IPS-15b (cell line): ENCODE results near the gene AUTS2.
A peak's percentile ranks its signal among the peaks of the same experiment; 100 is the strongest.
"Not testable (repeated sequence)": the region's sequence is repeated elsewhere in the genome, so short reads cannot be mapped to it uniquely, and the experiment has no call there.

Source experiments
- H3K27me3 ChIP-seq: one replicate; pipeline ENCODE4 v1.6.1; 2013; ENCODE audit warnings: low read length; ENCODE audit not compliant: control insufficient read depth, insufficient read depth
- H3K36me3 ChIP-seq: one replicate; pipeline ENCODE4 v1.6.1; 2013; ENCODE audit warnings: low read length; ENCODE audit not compliant: control insufficient read depth, insufficient read depth
- H3K4me1 ChIP-seq: one replicate; pipeline ENCODE4 v1.6.1; 2013; ENCODE audit warnings: mild to moderate bottlenecking, low read length; ENCODE audit not compliant: control insufficient read depth, insufficient read depth
- H3K4me3 ChIP-seq: one replicate; pipeline ENCODE4 v1.5.1; 2013; ENCODE audit warnings: low read depth, low read length
- H3K9ac ChIP-seq: one replicate; pipeline ENCODE4 v1.6.1; 2013; ENCODE audit warnings: low read depth, mild to moderate bottlenecking, low read length
- H3K9me3 ChIP-seq: one replicate; pipeline ENCODE4 v1.6.1; 2013; ENCODE audit warnings: mild to moderate bottlenecking, low read length; ENCODE audit not compliant: control insufficient read depth, insufficient read depth

AUTS2 gene

GRCh38 chr7:70822490-70822889 lies 1224.2 kb downstream of the AUTS2 start:
- not testable (repeated sequence) for H3K36me3 ChIP-seq, H3K4me3 ChIP-seq, H3K9ac ChIP-seq, H3K9me3 ChIP-seq, H3K4me1 ChIP-seq, H3K27me3 ChIP-seq

- Histone ChIP-seq H3K36me3 (no peaks in the 10 kb centered on the region), H3K9ac (no peak overlapping the region), H3K27me3 (no peaks in the 10 kb centered on the region), H3K4me3 (peak overlapping the region; percentile 20), H3K4me1 (peaks cover 5% of the 10 kb centered on the region), H3K9me3 (no peaks in the 10 kb centered on the region)
Observed at GRCh38 chr7:70829221-70830059, 1231.2 kb downstream of the AUTS2 start.

DNA sequence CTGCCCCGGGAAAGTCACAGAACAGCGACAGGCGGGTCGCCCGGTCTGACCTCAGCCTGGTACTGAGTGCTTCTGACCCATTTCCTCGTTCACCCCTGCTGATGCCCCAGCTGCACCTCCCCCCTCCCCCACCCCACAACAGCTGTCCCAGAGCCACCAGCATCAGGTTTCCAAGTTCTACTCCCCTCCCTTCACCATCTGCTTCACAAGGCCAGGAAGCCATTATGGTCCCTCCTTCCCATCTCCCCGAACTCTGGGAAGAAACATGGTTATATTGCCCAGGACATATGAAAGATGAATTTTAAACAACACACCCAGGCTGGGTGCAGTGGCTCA lies 1231.8 kb downstream of the AUTS2 start:
- Histone ChIP-seq H3K9ac (no peak overlapping the region), H3K36me3 (no peaks in the 10 kb centered on the region), H3K9me3 (no peaks in the 10 kb centered on the region), H3K4me1 (peaks cover 5% of the 10 kb centered on the region), H3K4me3 (no peak overlapping the region), H3K27me3 (no peaks in the 10 kb centered on the region)

DNA sequence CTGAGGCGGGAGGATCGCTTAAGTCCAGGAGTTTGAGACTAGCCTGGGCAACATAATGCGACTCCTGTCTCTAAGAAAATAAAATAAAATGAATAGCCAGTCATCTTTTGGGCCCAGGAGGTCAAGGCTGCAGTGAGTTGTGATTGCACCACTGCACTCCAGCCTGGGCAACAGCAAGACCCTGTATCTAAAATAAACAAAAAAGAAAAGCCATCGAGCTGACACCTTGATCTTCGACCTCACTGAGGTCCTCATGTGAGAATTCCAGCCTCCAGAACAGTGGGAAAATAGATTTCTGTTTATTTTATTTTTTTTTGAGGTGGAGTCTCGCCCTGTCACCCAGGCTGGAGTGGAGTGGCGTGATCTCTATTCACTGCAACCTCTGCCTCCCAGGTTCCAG lies 1232.2 kb downstream of the AUTS2 start:
- H3K9me3 ChIP-seq = no peaks in the 10 kb centered on the region

DNA sequence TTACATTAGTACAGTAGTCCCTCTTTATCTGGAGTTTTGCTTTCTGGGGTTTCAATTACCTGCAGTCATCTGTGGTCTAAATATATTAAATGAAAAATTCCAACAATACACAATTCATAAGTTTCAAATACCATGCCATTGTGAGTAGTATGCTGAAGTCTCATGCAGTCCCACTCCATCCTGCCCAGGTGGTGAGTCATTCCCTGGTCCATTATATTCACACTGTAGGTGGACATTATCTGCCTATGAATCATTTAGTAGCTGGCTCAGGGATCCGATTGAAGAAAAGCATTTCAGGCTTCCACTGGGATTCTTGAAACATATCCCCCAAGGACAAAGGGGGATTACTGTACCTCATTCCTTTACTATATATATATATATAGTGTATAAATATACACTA lies 1235.5 kb downstream of the AUTS2 start:
- Histone ChIP-seq H3K9ac (no peak overlapping the region), H3K27me3 (no peaks in the 10 kb centered on the region), H3K9me3 (no peaks in the 10 kb centered on the region), H3K4me3 (no peak overlapping the region), H3K36me3 (no peaks in the 10 kb centered on the region), H3K4me1 (peaks cover 5% of the 10 kb centered on the region)

More for the DNA sequence above, 1232.2 kb downstream of the AUTS2 start:
- no peaks in the 10 kb centered on the region for H3K27me3 ChIP-seq
- H3K4me3 ChIP-seq = no peak overlapping the region
- H3K36me3 ChIP-seq = no peaks in the 10 kb centered on the region
- no peak overlapping the region for H3K9ac ChIP-seq
- peaks cover 5% of the 10 kb centered on the region for H3K4me1 ChIP-seq

DNA sequence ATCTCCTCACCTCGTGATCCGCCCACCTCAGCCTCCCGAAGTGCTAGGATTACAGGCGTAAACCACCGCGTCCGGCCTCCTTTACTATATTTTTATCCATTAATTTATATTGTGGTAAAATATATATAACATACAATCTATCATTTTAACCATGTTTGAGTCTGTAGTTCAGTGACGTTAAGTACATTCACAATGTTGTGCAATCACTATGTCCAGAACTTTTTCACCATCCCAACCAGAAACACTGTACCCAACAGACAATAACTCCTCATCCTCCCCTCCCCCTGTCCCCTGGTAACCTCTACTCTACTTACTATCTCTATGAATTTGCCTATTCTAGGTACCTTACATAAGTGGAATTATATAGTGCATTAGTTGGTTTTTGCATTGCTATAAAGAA lies 1236.1 kb downstream of the AUTS2 start:
- peaks cover 4% of the 10 kb centered on the region for H3K4me1 ChIP-seq
- H3K27me3 ChIP-seq = no peaks in the 10 kb centered on the region
- no peak overlapping the region for H3K4me3 ChIP-seq
- H3K36me3 ChIP-seq = no peaks in the 10 kb centered on the region
- no peaks in the 10 kb centered on the region for H3K9me3 ChIP-seq
- no peak overlapping the region for H3K9ac ChIP-seq

GRCh38 chr7:70835658-70836057 lies 1237.4 kb downstream of the AUTS2 start:
- H3K36me3 ChIP-seq = no peaks in the 10 kb centered on the region
- no peaks in the 10 kb centered on the region for H3K9me3 ChIP-seq
- H3K9ac ChIP-seq = no peak overlapping the region
- H3K27me3 ChIP-seq = no peaks in the 10 kb centered on the region
- H3K4me1 ChIP-seq = no peaks in the 10 kb centered on the region
- H3K4me3 ChIP-seq = no peak overlapping the region

DNA sequence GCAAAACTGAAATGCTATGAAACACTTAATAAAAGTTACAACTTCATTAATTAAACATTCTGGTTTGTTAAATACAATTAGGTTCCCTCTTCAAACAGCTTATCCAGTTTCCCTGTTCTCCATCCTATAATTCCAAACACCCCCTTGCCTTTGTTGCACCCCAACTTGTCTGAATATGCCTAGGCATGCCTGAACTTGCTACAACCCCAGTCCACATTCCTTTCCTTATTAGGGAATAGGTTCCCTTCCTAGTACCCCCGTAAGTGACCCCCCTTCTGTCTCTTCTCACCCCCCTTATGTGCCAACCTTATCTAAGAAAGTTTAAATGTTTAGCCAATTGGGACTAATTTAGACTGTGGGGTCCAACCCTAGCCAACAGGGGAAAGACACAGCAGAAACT lies 1238.0 kb downstream of the AUTS2 start:
- Histone ChIP-seq H3K27me3 (no peaks in the 10 kb centered on the region), H3K4me3 (no peak overlapping the region), H3K4me1 (no peaks in the 10 kb centered on the region), H3K36me3 (no peaks in the 10 kb centered on the region), H3K9ac (no peak overlapping the region), H3K9me3 (no peaks in the 10 kb centered on the region)

DNA sequence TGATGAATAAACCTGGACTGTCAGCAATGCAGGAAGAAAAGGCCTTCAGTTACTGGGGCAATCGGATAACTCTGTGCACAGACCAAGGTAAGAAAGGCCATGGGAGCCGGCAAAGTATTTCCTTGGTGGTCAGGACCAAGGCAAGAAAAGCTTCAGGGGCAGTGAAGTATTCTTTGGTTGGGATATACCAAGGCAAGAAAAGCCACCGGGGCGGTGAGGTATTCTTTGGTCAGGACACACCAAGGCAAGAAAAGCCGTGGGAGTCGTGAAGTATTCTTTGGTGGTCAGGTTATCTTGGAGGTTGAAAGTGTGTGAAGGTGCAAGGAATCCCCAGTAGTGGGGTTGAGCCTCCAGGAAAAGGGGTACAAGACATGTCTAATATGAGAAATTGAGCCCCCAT lies 1238.7 kb downstream of the AUTS2 start:
- no peak overlapping the region for H3K9ac ChIP-seq
- no peaks in the 10 kb centered on the region for H3K36me3 ChIP-seq
- H3K9me3 ChIP-seq = no peaks in the 10 kb centered on the region
- H3K4me1 ChIP-seq = no peaks in the 10 kb centered on the region
- H3K4me3 ChIP-seq = no peak overlapping the region
- no peaks in the 10 kb centered on the region for H3K27me3 ChIP-seq

- no peaks in the 10 kb centered on the region for H3K4me1 ChIP-seq
- no peaks in the 10 kb centered on the region for H3K9me3 ChIP-seq
- no peaks in the 10 kb centered on the region for H3K36me3 ChIP-seq
- H3K27me3 ChIP-seq = no peaks in the 10 kb centered on the region
- H3K4me3 ChIP-seq = no peak overlapping the region
- no peak overlapping the region for H3K9ac ChIP-seq
Observed at GRCh38 chr7:70837589-70837988, 1239.3 kb downstream of the AUTS2 start.

GRCh38 chr7:70838292-70838907 lies 1240.1 kb downstream of the AUTS2 start:
- Histone ChIP-seq H3K27me3 (no peaks in the 10 kb centered on the region), H3K9me3 (no peaks in the 10 kb centered on the region), H3K9ac (no peak overlapping the region), H3K4me1 (no peaks in the 10 kb centered on the region), H3K36me3 (no peaks in the 10 kb centered on the region), H3K4me3 (no peak overlapping the region)
